Mucosa of rectum (tissue), 2 donors: Measurements from ENCODE around the gene SLC27A5.
"Not testable (repeated sequence)": the region's sequence is repeated elsewhere in the genome, so short reads cannot be mapped to it uniquely, and the experiment has no call there.

Experiments
- H3K27ac ChIP-seq, 2 donors: one replicate each; pipeline ENCODE4 v1.7.0; 2013; ENCODE audit warnings: inconsistent platforms in 2 of 2, low read depth in 2 of 2, low read length in 2 of 2
- H3K27me3 ChIP-seq, 2 donors: one replicate each; pipeline ENCODE4 v1.7.0; 2013; ENCODE audit warnings: low read length in 2 of 2; ENCODE audit not compliant: control insufficient read depth in 2 of 2, insufficient read depth in 2 of 2
- H3K36me3 ChIP-seq, 2 donors: one replicate each; pipeline ENCODE4 v1.7.0; 2013; ENCODE audit warnings: low read length in 2 of 2; ENCODE audit not compliant: control insufficient read depth in 2 of 2, insufficient read depth in 2 of 2
- H3K4me1 ChIP-seq, 2 donors: one replicate each; pipeline ENCODE4 v1.7.0; 2013; ENCODE audit warnings: low read length in 2 of 2, mild to moderate bottlenecking in 1 of 2; ENCODE audit not compliant: control insufficient read depth in 2 of 2, insufficient read depth in 2 of 2
- H3K4me3 ChIP-seq, 2 donors: one replicate each; pipeline ENCODE4 v1.7.0; 2013; ENCODE audit warnings: low read length in 2 of 2
- H3K9ac ChIP-seq, 2 donors: one replicate each; pipeline ENCODE4 v1.7.0; 2013; ENCODE audit warnings: low read length in 2 of 2, low read depth in 1 of 2, mild to moderate bottlenecking in 1 of 2
- H3K9me3 ChIP-seq, 2 donors: one replicate each; pipeline ENCODE4 v1.7.0; 2013; ENCODE audit warnings: low read length in 2 of 2; ENCODE audit not compliant: control insufficient read depth in 2 of 2
- donor health status: healthy.
- donor health status: Normal muscosa, but diverticular disease.

SLC27A5 gene

GRCh38 chr19:58476498-58477015 lies 35.2 kb downstream of the SLC27A5 start:
- H3K9me3 ChIP-seq = no peaks in the 10 kb centered on the region
- peak overlapping the region; percentile 80 for H3K9ac ChIP-seq
- H3K4me3 ChIP-seq = peak overlapping the region; percentile 78 to 88
- peak overlapping the region; percentile 89 for H3K27ac ChIP-seq
- peaks cover 13 to 17% of the 10 kb centered on the region in 2 donors for H3K4me1 ChIP-seq
- H3K27me3 ChIP-seq = no peaks in the 10 kb centered on the region
- H3K36me3 ChIP-seq = peaks cover 26 to 27% of the 10 kb centered on the region in 2 donors

- Histone ChIP-seq H3K27ac (peak within 1 kb of the TSS; percentile 89), H3K4me1 (peaks cover 13 to 17% of the 10 kb centered on the region in 2 donors), H3K9ac (peak within 1 kb of the TSS; percentile 80), H3K27me3 (no peaks in the 10 kb centered on the region), H3K9me3 (no peaks in the 10 kb centered on the region), H3K36me3 (peaks cover 23 to 26% of the 10 kb centered on the region in 2 donors), H3K4me3 (peak within 1 kb of the TSS; percentile 78 to 88)
Measured at GRCh38 chr19:58475714-58476497, 35.9 kb downstream of the SLC27A5 start, which contains the start of gene ZNF446. ZNF446 (plus strand) TSS chr19:58476352; CDS start chr19:58477219, 867 bp downstream.

GRCh38 chr19:58474997-58475713 lies 36.6 kb downstream of the SLC27A5 start:
- H3K27ac ChIP-seq = peak overlapping the region; percentile 89
- H3K27me3 ChIP-seq = no peaks in the 10 kb centered on the region
- H3K4me1 ChIP-seq = peaks cover 13 to 17% of the 10 kb centered on the region in 2 donors
- peak overlapping the region; percentile 78 to 88 for H3K4me3 ChIP-seq
- H3K36me3 ChIP-seq = peaks cover 19 to 26% of the 10 kb centered on the region in 2 donors
- H3K9me3 ChIP-seq = no peaks in the 10 kb centered on the region
- peak overlapping the region; percentile 80 for H3K9ac ChIP-seq

GRCh38 chr19:58474291-58474996 lies 37.3 kb downstream of the SLC27A5 start:
- peaks cover 22 to 30% of the 10 kb centered on the region in 2 donors for H3K36me3 ChIP-seq
- H3K4me1 ChIP-seq = peaks cover 13 to 17% of the 10 kb centered on the region in 2 donors
- H3K27me3 ChIP-seq = no peaks in the 10 kb centered on the region
- H3K9me3 ChIP-seq = no peaks in the 10 kb centered on the region
- H3K9ac ChIP-seq = no peak overlapping the region
- H3K27ac ChIP-seq = no peak overlapping the region
- no peak overlapping the region for H3K4me3 ChIP-seq

- no peaks in the 10 kb centered on the region for H3K27me3 ChIP-seq
- peaks cover 13 to 17% of the 10 kb centered on the region in 2 donors for H3K4me1 ChIP-seq
- peaks cover 22 to 31% of the 10 kb centered on the region in 2 donors for H3K36me3 ChIP-seq
- no peak overlapping the region for H3K4me3 ChIP-seq
- no peak overlapping the region for H3K27ac ChIP-seq
- no peak overlapping the region for H3K9ac ChIP-seq
- no peaks in the 10 kb centered on the region for H3K9me3 ChIP-seq
Measured at GRCh38 chr19:58473775-58474174, 38.0 kb downstream of the SLC27A5 start.

- Histone ChIP-seq H3K9me3 (no peaks in the 10 kb centered on the region), H3K4me1 (peaks cover 17 to 18% of the 10 kb centered on the region in 2 donors), H3K36me3 (peaks cover 22 to 28% of the 10 kb centered on the region in 2 donors), H3K27ac (no peak overlapping the region), H3K27me3 (no peaks in the 10 kb centered on the region), H3K9ac (no peak overlapping the region), H3K4me3 (no peak overlapping the region)
Measured at GRCh38 chr19:58471736-58472135, 40.1 kb downstream of the SLC27A5 start.

- H3K4me1 ChIP-seq = peaks cover 16 to 18% of the 10 kb centered on the region in 2 donors
- H3K4me3 ChIP-seq, H3K9me3 ChIP-seq, H3K27ac ChIP-seq, H3K9ac ChIP-seq, H3K27me3 ChIP-seq: not testable (repeated sequence)
- H3K36me3 ChIP-seq = peaks cover 22 to 28% of the 10 kb centered on the region in 2 donors
Measured at GRCh38 chr19:58470837-58471543, 40.8 kb downstream of the SLC27A5 start.

- no peak overlapping the region for H3K4me3 ChIP-seq
- H3K4me1 ChIP-seq = peaks cover 8 to 11% of the 10 kb centered on the region in 2 donors
- no peak overlapping the region for H3K27ac ChIP-seq
- no peaks in the 10 kb centered on the region for H3K9me3 ChIP-seq
- H3K9ac ChIP-seq = no peak overlapping the region
- H3K27me3 ChIP-seq = no peaks in the 10 kb centered on the region
- peaks cover 22 to 28% of the 10 kb centered on the region in 2 donors for H3K36me3 ChIP-seq
Measured at GRCh38 chr19:58469241-58470013, 42.4 kb downstream of the SLC27A5 start.
